ENCODE measurements around the gene SCN2B. TPM values are rescaled to one million over a fixed set of nuclear protein-coding genes. Genes with fewer than 3 reads are reported as not detected.
A peak's percentile ranks its signal among the peaks of the same experiment; 100 is the strongest.
"Not testable (repeated sequence)": the region's sequence is repeated elsewhere in the genome, so short reads cannot be mapped to it uniquely, and the experiment has no call there.

Gene SCN2B
- total RNA-seq, 1 experiment from 2014 or later, result not detected

- H3K4me1 ChIP-seq (ENCODE audit: insufficient read depth, low read length, poor library complexity, severe bottlenecking), result no peaks in the 10 kb centered on the region
- H3K9me3 ChIP-seq (ENCODE audit: low read depth, low read length, poor library complexity, severe bottlenecking), result no peaks in the 10 kb centered on the region
- ChIA-PET POLR2A (ENCODE audit: low non-redundant PET) (no interaction called here), CTCF (interaction anchor here (0.6 kb wide), 1 partner anchor 14 kb away, joined by 5 read pairs; no protein-coding TSS in a partner anchor)
- H3K4me3 ChIP-seq (ENCODE audit: low read depth, low read length, poor library complexity, severe bottlenecking), result no peak overlapping the region
- intact Hi-C loops (cut with micrococcal nuclease; ENCODE audit: unreplicated experiment), result no loop called here
- no peak for TF ChIP-seq EZH2 (IDR thresholded peaks at IDR 0.05; ENCODE audit: borderline replicate concordance, low read depth, low read length, poor library complexity, severe bottlenecking)
- TF ChIP-seq, protein P1, sequence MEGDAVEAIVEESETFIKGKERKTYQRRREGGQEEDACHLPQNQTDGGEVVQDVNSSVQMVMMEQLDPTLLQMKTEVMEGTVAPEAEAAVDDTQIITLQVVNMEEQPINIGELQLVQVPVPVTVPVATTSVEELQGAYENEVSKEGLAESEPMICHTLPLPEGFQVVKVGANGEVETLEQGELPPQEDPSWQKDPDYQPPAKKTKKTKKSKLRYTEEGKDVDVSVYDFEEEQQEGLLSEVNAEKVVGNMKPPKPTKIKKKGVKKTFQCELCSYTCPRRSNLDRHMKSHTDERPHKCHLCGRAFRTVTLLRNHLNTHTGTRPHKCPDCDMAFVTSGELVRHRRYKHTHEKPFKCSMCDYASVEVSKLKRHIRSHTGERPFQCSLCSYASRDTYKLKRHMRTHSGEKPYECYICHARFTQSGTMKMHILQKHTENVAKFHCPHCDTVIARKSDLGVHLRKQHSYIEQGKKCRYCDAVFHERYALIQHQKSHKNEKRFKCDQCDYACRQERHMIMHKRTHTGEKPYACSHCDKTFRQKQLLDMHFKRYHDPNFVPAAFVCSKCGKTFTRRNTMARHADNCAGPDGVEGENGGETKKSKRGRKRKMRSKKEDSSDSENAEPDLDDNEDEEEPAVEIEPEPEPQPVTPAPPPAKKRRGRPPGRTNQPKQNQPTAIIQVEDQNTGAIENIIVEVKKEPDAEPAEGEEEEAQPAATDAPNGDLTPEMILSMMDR (conservative IDR thresholded peaks at IDR 0.05; ENCODE audit: low read depth, low read length), result no peak
- no peak overlapping the region for H3K27ac ChIP-seq (ENCODE audit: low read depth, low read length, poor library complexity, severe bottlenecking)
- no peaks in the 10 kb centered on the region for H3K36me3 ChIP-seq (ENCODE audit: insufficient read depth, low read length, poor library complexity, severe bottlenecking)
- peaks cover 14% of the 10 kb centered on the region for H3K27me3 ChIP-seq (replicated peaks; ENCODE audit: insufficient read depth, low read depth, low read length, poor library complexity)
- BruUV-seq (replicated peaks), result no TSS peak
- DNase-seq (ENCODE audit: low spot score), result no peak
Measured at GRCh38 chr11:118184784-118185579, 8.5 kb upstream of the SCN2B start.

DNA sequence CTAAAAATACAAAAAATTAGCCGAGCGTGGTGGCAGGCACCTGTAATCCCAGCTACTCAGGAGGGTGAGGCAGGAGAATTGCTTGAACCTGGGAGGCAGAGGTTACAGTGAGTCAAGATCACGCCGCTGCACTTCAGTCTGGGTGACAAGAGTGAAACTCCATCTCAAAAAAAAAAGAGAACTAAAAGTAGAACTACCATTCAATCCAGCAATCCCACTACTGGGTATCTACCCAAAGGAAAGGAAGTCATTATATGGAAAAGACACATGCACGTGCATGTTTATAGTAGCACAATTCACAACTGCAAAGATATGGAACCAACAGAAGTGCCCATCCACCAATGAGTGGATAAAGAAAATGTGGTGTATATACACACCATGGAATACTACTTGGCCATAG lies 7.3 kb upstream of the SCN2B start:
- DNase-seq (ENCODE audit: low spot score); POLR2A ChIA-PET (ENCODE audit: low non-redundant PET); H3K4me1 ChIP-seq (ENCODE audit: insufficient read depth, low read length, poor library complexity, severe bottlenecking); H3K4me3 ChIP-seq (ENCODE audit: low read depth, low read length, poor library complexity, severe bottlenecking); BruUV-seq (replicated peaks); H3K36me3 ChIP-seq (ENCODE audit: insufficient read depth, low read length, poor library complexity, severe bottlenecking); CTCF ChIA-PET; H3K9me3 ChIP-seq (ENCODE audit: low read depth, low read length, poor library complexity, severe bottlenecking); intact Hi-C loops (cut with micrococcal nuclease; ENCODE audit: unreplicated experiment); H3K27ac ChIP-seq (ENCODE audit: low read depth, low read length, poor library complexity, severe bottlenecking): not testable (repeated sequence)
- H3K27me3 ChIP-seq (replicated peaks; ENCODE audit: insufficient read depth, low read depth, low read length, poor library complexity), result peaks cover 14% of the 10 kb centered on the region

DNA sequence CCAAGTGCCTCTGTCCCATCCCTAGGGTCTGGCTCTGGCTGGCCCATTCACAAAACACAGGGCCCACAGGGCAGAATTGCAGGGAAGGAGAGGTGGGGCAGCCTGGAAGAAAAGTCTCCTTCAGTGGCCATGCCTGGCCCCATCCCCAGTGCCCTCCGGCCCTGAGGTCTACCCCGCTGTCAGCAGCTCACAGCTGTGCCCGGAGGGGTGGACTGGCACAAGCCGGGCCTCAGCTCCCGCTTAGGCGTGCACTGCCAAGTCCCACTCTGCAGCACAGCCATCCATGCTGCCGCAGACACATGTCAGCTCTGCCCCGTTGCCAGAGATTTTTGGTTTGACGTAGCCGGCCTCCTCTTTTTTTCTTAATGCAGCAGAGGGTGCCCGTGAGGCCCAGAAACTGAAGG lies 3.9 kb upstream of the SCN2B start:
- BruUV-seq (replicated peaks), result no TSS peak
- ChIA-PET CTCF (interaction anchor here (0.5 to 1.7 kb wide), 2 partner anchors 8 to 914 kb away, joined by 3 read pairs; no protein-coding TSS in a partner anchor), POLR2A (ENCODE audit: low non-redundant PET) (no interaction called here)
- Histone ChIP-seq H3K36me3 (ENCODE audit: insufficient read depth, low read length, poor library complexity, severe bottlenecking) (no peaks in the 10 kb centered on the region), H3K4me1 (ENCODE audit: insufficient read depth, low read length, poor library complexity, severe bottlenecking) (no peaks in the 10 kb centered on the region), H3K9me3 (ENCODE audit: low read depth, low read length, poor library complexity, severe bottlenecking) (no peaks in the 10 kb centered on the region), H3K27ac (ENCODE audit: low read depth, low read length, poor library complexity, severe bottlenecking) (no peak overlapping the region), H3K4me3 (ENCODE audit: low read depth, low read length, poor library complexity, severe bottlenecking) (no peak overlapping the region), H3K27me3 (replicated peaks; ENCODE audit: insufficient read depth, low read depth, low read length, poor library complexity) (peaks cover 1% of the 10 kb centered on the region)
- DNase-seq (ENCODE audit: low spot score), result peak; percentile 59
- TF ChIP-seq EZH2 (IDR thresholded peaks at IDR 0.05; ENCODE audit: borderline replicate concordance, low read depth, low read length, poor library complexity, severe bottlenecking), result no peak
- intact Hi-C loops (cut with micrococcal nuclease; ENCODE audit: unreplicated experiment), result no loop called here

- intact Hi-C loops (cut with micrococcal nuclease; ENCODE audit: unreplicated experiment), result no loop called here
- TF ChIP-seq, protein P1 (conservative IDR thresholded peaks at IDR 0.05; ENCODE audit: low read depth, low read length), result no peak
- no peak for TF ChIP-seq EZH2 (IDR thresholded peaks at IDR 0.05; ENCODE audit: borderline replicate concordance, low read depth, low read length, poor library complexity, severe bottlenecking)
- Histone ChIP-seq H3K27me3 (replicated peaks; ENCODE audit: insufficient read depth, low read depth, low read length, poor library complexity) (peaks cover 4% of the 10 kb centered on the region), H3K4me1 (ENCODE audit: insufficient read depth, low read length, poor library complexity, severe bottlenecking) (no peaks in the 10 kb centered on the region), H3K9me3 (ENCODE audit: low read depth, low read length, poor library complexity, severe bottlenecking) (no peaks in the 10 kb centered on the region), H3K27ac (ENCODE audit: low read depth, low read length, poor library complexity, severe bottlenecking) (no peak overlapping the region), H3K36me3 (ENCODE audit: insufficient read depth, low read length, poor library complexity, severe bottlenecking) (no peaks in the 10 kb centered on the region), H3K4me3 (ENCODE audit: low read depth, low read length, poor library complexity, severe bottlenecking) (no peak overlapping the region)
- no peak for DNase-seq (ENCODE audit: low spot score)
- POLR2A ChIA-PET (ENCODE audit: low non-redundant PET), result no interaction called here
- CTCF ChIA-PET, result no interaction called here
- no TSS peak for BruUV-seq (replicated peaks)
Measured at GRCh38 chr11:118176778-118177134, 317 bp upstream of the SCN2B start.

Data from A673 (cell line).